Measurements from ENCODE around the gene CDK2AP2. TPM values are rescaled to one million over a fixed set of nuclear protein-coding genes. Genes with fewer than 3 reads are reported as not detected.

CDK2AP2 gene
- total RNA-seq, 4 donors from 2014 or later, result 75.4 to 90.8 (median 80.6) TPM

GRCh38 chr11:67545280-67545679, 37.3 kb upstream of the CDK2AP2 start:
- Histone ChIP-seq H3K27ac (peak overlapping the region in 2 of 4 donors; percentile 25 to 70), H3K27me3 (no peaks in the 10 kb centered on the region), H3K4me1 (peaks cover 0 to 10% (median 3%) of the 10 kb centered on the region in 4 donors), H3K4me3 (no peak overlapping the region), H3K9me3 (no peaks in the 10 kb centered on the region), H3K36me3 (no peaks in the 10 kb centered on the region)
- no peak for TF ChIP-seq CTCF (IDR thresholded peaks at IDR 0.05)
- TF ChIP-seq EP300 (IDR thresholded peaks at IDR 0.05), result no peak
- TF ChIP-seq POLR2A (IDR thresholded peaks at IDR 0.05), result no peak
- DNase-seq (ENCODE audit: low spot score in 2 of 2), result no peak
- 18 to 51% methylated on average over 8 of the region's 8 CpGs for WGBS, 2 donors

DNA sequence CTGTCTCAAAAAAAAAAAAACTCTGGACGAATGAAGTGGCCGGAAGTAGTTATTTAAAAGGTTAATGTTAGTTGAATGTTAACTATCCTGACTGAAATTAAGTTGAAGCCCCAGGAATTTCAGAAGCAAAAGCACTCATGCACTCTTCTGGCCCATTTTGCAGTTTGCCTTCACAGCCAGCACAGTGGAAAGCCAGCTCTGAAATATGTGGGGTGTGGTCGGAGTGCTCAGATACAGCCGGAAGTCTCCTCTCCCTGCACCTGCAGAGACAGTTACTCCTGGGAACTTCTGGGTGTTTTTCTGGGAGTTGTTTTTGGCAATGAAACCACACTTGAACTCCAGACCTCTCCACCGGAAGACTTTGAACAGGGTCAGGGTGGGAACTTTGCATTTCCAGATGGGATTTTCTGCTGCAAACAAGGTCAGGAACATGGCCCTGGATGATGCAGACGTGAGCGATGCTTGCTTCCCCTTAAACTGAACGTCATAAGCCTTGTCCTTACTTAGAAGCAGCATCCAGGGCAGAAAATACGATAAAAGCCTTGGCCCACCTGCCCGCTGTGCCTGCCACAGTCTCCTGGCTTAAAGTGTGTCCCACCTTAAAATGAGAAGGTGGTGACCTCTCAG, 36.8 kb upstream of the CDK2AP2 start:
- TF ChIP-seq CTCF (IDR thresholded peaks at IDR 0.05), result no peak
- TF ChIP-seq POLR2A (IDR thresholded peaks at IDR 0.05), result no peak
- TF ChIP-seq EP300 (IDR thresholded peaks at IDR 0.05), result no peak

DNA sequence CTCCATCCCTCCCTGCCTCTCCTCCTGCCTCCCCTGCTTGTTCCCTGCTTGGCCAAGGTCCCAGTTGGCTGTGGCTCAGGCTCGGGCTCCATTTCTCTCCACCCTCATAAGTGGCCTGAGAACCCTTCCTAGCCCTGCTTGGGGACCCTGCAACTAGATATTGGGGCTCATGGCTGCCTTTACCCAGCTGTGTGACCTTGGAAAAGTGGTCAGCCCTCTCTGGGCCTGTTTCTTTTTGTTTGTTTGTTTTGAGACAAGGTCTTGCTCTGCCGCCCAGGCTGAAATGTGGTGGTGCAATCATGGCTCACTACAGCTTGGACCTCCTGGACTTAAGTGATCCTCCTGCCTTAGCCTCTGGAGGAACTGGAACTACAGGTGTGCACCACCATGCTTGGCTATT, 35.6 kb upstream of the CDK2AP2 start:
- DNase-seq (ENCODE audit: low spot score in 2 of 2), result no peak
- no peak for TF ChIP-seq EP300 (IDR thresholded peaks at IDR 0.05)
- no peak for TF ChIP-seq POLR2A (IDR thresholded peaks at IDR 0.05)
- no peak for TF ChIP-seq CTCF (IDR thresholded peaks at IDR 0.05)
- Histone ChIP-seq H3K36me3 (no peaks in the 10 kb centered on the region), H3K27ac (peak overlapping the region in 1 of 4 donors; percentile 46), H3K27me3 (no peaks in the 10 kb centered on the region), H3K9me3 (no peaks in the 10 kb centered on the region), H3K4me3 (no peak overlapping the region), H3K4me1 (peaks cover 0 to 10% (median 3%) of the 10 kb centered on the region in 4 donors)
- WGBS, 2 donors, result 49 to 55% methylated on average over 2 of the region's 2 CpGs

More for the DNA sequence above, 36.8 kb upstream of the CDK2AP2 start:
- no peaks in the 10 kb centered on the region for H3K27me3 ChIP-seq
- no peak for DNase-seq (ENCODE audit: low spot score in 2 of 2)
- 44 to 48% methylated on average over 10 of the region's 10 CpGs for WGBS, 2 donors
- H3K4me3 ChIP-seq, result no peak overlapping the region
- no peaks in the 10 kb centered on the region for H3K36me3 ChIP-seq
- no peaks in the 10 kb centered on the region for H3K9me3 ChIP-seq
- peaks cover 0 to 10% (median 3%) of the 10 kb centered on the region in 4 donors for H3K4me1 ChIP-seq
- H3K27ac ChIP-seq, result peak overlapping the region in 2 of 4 donors; percentile 52 to 70

DNA sequence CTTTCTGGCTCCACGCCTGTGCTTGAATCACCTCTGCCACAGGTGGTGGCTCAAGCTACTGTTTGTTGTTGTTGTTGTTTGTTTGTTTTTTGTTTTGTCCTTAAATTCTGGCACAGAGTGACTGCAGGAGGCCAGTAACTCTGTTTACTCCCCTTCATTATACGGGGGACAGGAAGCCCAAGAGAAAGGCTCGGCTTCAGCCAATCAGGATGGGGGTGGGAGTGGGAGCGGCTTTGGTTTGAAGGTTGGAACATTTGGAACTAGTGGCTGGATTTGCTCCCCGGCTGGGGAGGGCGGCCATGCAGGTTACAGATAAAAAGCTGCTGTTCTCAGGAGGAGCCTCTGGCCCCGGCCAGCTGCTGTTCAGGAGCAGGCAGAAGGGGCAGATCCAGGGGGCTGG, 35.0 kb upstream of the CDK2AP2 start:
- no peak for TF ChIP-seq POLR2A (IDR thresholded peaks at IDR 0.05)
- TF ChIP-seq CTCF (IDR thresholded peaks at IDR 0.05), result no peak
- no peak for TF ChIP-seq EP300 (IDR thresholded peaks at IDR 0.05)
- no peaks in the 10 kb centered on the region for H3K9me3 ChIP-seq
- H3K27me3 ChIP-seq, result no peaks in the 10 kb centered on the region
- H3K36me3 ChIP-seq, result no peaks in the 10 kb centered on the region
- peaks cover 0 to 10% (median 3%) of the 10 kb centered on the region in 4 donors for H3K4me1 ChIP-seq
- no peak for DNase-seq (ENCODE audit: low spot score in 2 of 2)
- H3K27ac ChIP-seq, result peak overlapping the region in 1 of 4 donors; percentile 27
- WGBS, 2 donors, result 51 to 60% methylated on average over 6 to 7 of the region's 7 CpGs
- H3K4me3 ChIP-seq, result no peak overlapping the region

- no peaks in the 10 kb centered on the region for H3K27me3 ChIP-seq
- no peak for DNase-seq (ENCODE audit: low spot score in 2 of 2)
- H3K4me3 ChIP-seq, result no peak overlapping the region
- peaks cover 0 to 10% (median 3%) of the 10 kb centered on the region in 4 donors for H3K4me1 ChIP-seq
- no peak overlapping the region for H3K27ac ChIP-seq
- WGBS, 2 donors, result 61 to 69% methylated on average over 3 of the region's 3 CpGs
- H3K36me3 ChIP-seq, result no peaks in the 10 kb centered on the region
- no peaks in the 10 kb centered on the region for H3K9me3 ChIP-seq
- no peak for TF ChIP-seq POLR2A (IDR thresholded peaks at IDR 0.05)
- TF ChIP-seq CTCF (IDR thresholded peaks at IDR 0.05), result no peak
- no peak for TF ChIP-seq EP300 (IDR thresholded peaks at IDR 0.05)
Observed at GRCh38 chr11:67542169-67542568, 34.2 kb upstream of the CDK2AP2 start.
